Nephron (organoid): ENCODE measurements around the gene HDAC10.

Experiments used
- H3K27ac Mint-ChIP-seq, 3 experiments: 2 replicates each; pipeline ENCODE4 v1.8.0; 2020; ENCODE audit warnings: mixed read lengths in 3 of 3, mild to moderate bottlenecking in 2 of 3, moderate library complexity in 1 of 3
- H3K27me3 Mint-ChIP-seq: 2 replicates; pipeline ENCODE4 v1.8.0; 2021; ENCODE audit warnings: low read depth, mild to moderate bottlenecking, moderate library complexity, mixed read lengths
- H3K36me3 Mint-ChIP-seq: 2 replicates; pipeline ENCODE4 v1.8.0; 2020; ENCODE audit warnings: low read depth, mixed read lengths
- H3K4me1 Mint-ChIP-seq: 2 replicates; pipeline ENCODE4 v1.8.0; 2020; ENCODE audit warnings: mixed read lengths
- H3K4me3 Mint-ChIP-seq, 3 experiments: 2 replicates each; pipeline ENCODE4 v1.8.0; 2020; ENCODE audit warnings: mild to moderate bottlenecking in 3 of 3, mixed read lengths in 3 of 3, moderate library complexity in 2 of 3
- H3K9me3 Mint-ChIP-seq: 2 replicates; pipeline ENCODE4 v1.8.0; 2020; ENCODE audit warnings: mixed read lengths
- CTCF ChIP-seq, 3 experiments: fragments of 200-600 bp; sonication (generic); IDR thresholded peaks; one replicate each; pipeline ENCODE4 v1.5.0; 2021; ENCODE audit warnings: antibody characterized with exemption in 3 of 3; ENCODE audit not compliant: unreplicated experiment in 3 of 3

HDAC10 gene

GRCh38 chr22:50259302-50259701 is 8.2 kb upstream of the HDAC10 start:
- no peaks in the 10 kb centered on the region for H3K36me3 Mint-ChIP-seq
- TF ChIP-seq CTCF (IDR thresholded peaks at IDR 0.05; ENCODE audit: unreplicated experiment in 3 of 3): no peak
- H3K27ac Mint-ChIP-seq: no peak overlapping the region
- H3K4me1 Mint-ChIP-seq: no peaks in the 10 kb centered on the region
- peaks cover 6% of the 10 kb centered on the region for H3K27me3 Mint-ChIP-seq
- no peaks in the 10 kb centered on the region for H3K9me3 Mint-ChIP-seq
- H3K4me3 Mint-ChIP-seq: peak overlapping the region; percentile 61 to 74 (median 70)

DNA sequence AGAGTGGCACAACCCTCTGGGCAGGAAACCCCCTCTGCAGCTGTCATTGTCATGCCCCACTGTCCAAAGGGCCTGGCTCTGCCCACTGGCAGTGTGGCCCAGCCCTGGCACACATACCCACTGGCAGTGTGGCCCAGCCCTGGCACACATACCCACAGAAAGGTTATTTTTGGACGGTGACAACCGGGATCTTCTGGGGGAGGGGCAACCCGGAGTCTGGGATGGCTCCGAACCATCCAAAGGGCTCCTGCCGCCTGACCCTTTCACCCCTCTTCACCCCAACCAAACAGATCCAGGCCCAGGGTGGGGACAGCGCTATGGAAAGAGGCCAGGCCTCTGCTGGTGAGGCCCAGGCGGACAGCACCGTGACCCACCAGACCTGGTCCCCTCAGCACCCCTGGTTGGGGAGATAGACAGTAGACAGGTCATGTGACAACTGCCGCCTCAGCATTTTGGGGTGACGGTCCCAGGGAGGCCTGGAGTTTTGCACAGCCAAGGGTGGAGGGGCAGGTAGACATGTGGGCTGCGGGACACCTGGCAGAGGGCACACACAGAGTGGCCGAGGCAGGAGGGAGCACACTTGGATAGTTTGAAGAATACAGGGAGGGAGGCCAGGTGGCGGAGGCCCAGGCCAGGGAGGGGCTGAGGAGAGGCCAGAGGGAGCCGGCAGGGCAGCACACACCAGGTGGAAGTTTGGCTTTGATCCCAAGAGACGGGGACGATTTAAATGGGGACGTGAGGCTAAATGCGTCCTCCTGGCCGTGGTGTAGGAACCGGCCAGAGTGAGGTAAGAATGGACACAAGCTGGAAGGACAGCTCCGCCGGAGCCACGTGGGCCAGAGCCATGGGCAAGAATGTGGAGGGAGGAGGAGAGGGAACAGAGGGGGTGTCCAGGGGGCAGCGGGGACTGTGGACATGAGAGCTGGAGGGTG is 7.6 kb upstream of the HDAC10 start:
- TF ChIP-seq CTCF (IDR thresholded peaks at IDR 0.05; ENCODE audit: unreplicated experiment in 3 of 3): no peak
- H3K36me3 Mint-ChIP-seq: no peaks in the 10 kb centered on the region
- no peaks in the 10 kb centered on the region for H3K4me1 Mint-ChIP-seq
- H3K9me3 Mint-ChIP-seq: no peaks in the 10 kb centered on the region
- peak overlapping the region; percentile 58 to 74 (median 70) for H3K4me3 Mint-ChIP-seq
- peaks cover 6% of the 10 kb centered on the region for H3K27me3 Mint-ChIP-seq
- H3K27ac Mint-ChIP-seq: no peak overlapping the region

- Mint-ChIP-seq H3K27me3 (peaks cover 6% of the 10 kb centered on the region), H3K4me1 (no peaks in the 10 kb centered on the region)
Measured at GRCh38 chr22:50257451-50258360, 6.6 kb upstream of the HDAC10 start.

DNA sequence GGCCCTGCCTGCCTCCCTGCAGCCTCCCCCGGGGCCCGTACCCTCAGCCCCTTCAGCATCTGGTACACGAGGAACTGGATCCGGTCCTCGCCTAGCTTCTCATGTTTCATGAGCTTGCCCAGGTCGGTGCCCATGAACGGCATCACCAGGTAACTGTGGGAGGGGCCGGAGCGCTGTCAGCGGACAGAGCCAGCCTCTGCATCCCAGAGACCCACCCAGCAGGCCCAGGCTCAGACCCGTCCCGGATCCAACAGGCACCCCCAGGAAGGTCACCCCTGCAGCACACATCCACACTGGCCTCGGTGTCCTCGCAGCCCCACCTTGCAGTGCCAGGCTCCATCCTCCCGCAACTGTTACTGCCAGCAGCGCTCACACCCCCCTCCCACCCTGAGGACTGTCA is 6.0 kb upstream of the HDAC10 start:
- no peaks in the 10 kb centered on the region for H3K4me1 Mint-ChIP-seq
- TF ChIP-seq CTCF (IDR thresholded peaks at IDR 0.05; ENCODE audit: unreplicated experiment in 3 of 3): no peak
- no peaks in the 10 kb centered on the region for H3K9me3 Mint-ChIP-seq
- peaks cover 2% of the 10 kb centered on the region for H3K27me3 Mint-ChIP-seq
- no peaks in the 10 kb centered on the region for H3K36me3 Mint-ChIP-seq
- H3K4me3 Mint-ChIP-seq: no peak overlapping the region
- no peak overlapping the region for H3K27ac Mint-ChIP-seq

More at GRCh38 chr22:50257451-50258360, 6.6 kb upstream of the HDAC10 start:
- Mint-ChIP-seq H3K36me3 (no peaks in the 10 kb centered on the region), H3K4me3 (no peak overlapping the region), H3K9me3 (no peaks in the 10 kb centered on the region), H3K27ac (no peak overlapping the region)
- no peak for TF ChIP-seq CTCF (IDR thresholded peaks at IDR 0.05; ENCODE audit: unreplicated experiment in 3 of 3)

GRCh38 chr22:50256258-50256862 is 5.3 kb upstream of the HDAC10 start:
- H3K27me3 Mint-ChIP-seq: no peaks in the 10 kb centered on the region
- no peaks in the 10 kb centered on the region for H3K9me3 Mint-ChIP-seq
- H3K4me1 Mint-ChIP-seq: no peaks in the 10 kb centered on the region
- TF ChIP-seq CTCF (IDR thresholded peaks at IDR 0.05; ENCODE audit: unreplicated experiment in 3 of 3): no peak
- no peak overlapping the region for H3K27ac Mint-ChIP-seq
- no peaks in the 10 kb centered on the region for H3K36me3 Mint-ChIP-seq
- no peak overlapping the region for H3K4me3 Mint-ChIP-seq
